ENCODE measurements around the gene ANKRD11.
"Not testable (repeated sequence)": the region's sequence is repeated elsewhere in the genome, so short reads cannot be mapped to it uniquely, and the experiment has no call there.

Gene ANKRD11

DNA sequence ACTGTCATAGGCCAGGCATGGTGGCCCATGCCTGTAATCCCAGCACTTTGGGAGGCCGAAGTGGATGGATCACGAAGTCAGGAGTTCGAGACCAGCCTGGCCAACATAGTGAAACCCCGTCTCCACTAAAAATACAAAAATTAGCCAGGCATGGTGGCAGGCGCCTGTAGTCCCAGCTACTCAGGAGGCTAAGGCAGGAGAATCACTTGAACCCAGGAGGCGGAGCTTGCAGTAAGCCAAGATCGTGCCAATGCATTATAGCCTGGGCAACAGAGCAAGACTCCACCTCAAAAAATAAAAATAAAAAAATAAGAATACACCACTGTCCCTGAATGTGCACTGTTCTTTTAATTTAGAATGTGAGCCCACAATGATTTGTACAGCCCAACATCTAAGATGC, 61.8 kb downstream of the ANKRD11 start:
- DNase-seq (ENCODE audit: low spot score): not testable (repeated sequence)

GRCh38 chr16:89426736-89427530, 63.4 kb downstream of the ANKRD11 start:
- no peak for DNase-seq (ENCODE audit: low spot score)

- DNase-seq (ENCODE audit: low spot score): no peak
Observed at GRCh38 chr16:89425523-89425922, 64.8 kb downstream of the ANKRD11 start.

GRCh38 chr16:89423681-89424260, 66.6 kb downstream of the ANKRD11 start:
- no peak for DNase-seq (ENCODE audit: low spot score)

DNA sequence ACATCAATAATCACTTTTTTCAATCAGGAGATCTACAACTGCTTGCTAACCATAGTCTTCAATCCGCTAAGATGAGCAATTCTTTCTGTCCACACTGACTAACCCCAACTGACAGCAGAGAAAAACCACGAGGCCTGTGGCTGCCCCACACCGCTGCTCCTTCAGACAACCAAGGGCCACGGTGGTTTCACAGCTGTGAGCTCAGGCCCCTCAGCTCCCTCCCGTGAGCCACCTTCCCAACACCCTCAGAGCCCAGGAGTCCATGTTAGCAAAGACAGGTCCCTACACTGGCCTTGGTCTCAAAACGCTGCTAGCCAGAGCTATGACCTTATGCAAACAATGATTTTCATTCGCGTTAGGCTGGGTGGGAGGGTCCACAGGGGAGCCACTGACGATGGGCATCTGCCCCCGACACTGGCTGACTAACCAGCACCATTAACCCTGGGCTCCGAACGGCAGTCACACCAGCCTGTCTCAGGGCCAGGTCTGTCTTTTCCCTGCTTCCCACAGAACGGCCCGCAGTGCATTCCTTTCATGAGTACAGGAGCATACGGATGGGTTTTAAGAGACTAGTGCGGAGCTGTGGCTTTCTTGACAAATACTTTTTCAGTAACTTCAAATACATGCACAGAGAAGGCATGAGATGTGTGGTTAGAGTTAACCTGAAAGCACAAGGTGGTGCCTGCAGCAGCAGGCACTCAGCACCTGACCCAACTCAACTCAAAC, 67.3 kb downstream of the ANKRD11 start:
- no peak for DNase-seq (ENCODE audit: low spot score)

DNA sequence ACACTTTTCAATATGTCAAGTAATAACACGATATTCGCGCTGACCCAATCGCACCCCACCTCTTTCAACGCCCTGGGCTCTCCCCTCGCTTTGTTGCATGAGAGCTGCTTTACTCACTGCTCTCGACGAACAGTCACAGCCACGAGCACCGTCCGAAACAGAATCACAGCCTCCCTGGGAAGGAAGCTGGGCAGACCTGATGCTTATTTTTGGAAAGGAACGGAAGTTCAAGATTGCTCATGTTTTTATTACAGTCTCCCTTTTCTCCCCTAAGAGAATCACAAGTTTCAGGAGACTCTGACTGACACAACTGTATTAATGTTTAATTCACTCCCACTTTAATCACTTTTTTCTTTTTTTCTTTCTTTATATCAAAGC, 67.8 kb downstream of the ANKRD11 start:
- DNase-seq (ENCODE audit: low spot score): no peak

DNA sequence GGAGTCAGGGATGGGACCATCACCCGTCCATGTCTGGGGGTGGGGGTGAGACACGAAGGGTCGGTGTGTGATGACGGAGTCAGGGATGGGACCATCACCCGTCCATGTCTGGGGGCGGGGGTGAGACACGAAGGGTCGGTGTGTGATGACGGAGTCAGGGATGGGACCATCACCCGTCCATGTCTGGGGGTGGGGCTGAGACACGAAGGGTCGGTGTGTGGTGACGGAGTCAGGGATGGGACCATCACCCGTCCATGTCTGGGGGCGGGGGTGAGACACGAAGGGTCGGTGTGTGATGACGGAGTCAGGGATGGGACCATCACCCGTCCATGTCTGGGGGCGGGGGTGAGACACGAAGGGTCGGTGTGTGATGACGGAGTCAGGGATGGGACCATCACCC, 69.1 kb downstream of the ANKRD11 start:
- not testable (repeated sequence) for DNase-seq (ENCODE audit: low spot score)

- DNase-seq (ENCODE audit: low spot score): no peak
Observed at GRCh38 chr16:89420204-89420603, 70.2 kb downstream of the ANKRD11 start.

- no peak for DNase-seq (ENCODE audit: low spot score)
Observed at GRCh38 chr16:89418352-89418751, 72.0 kb downstream of the ANKRD11 start.

DNA sequence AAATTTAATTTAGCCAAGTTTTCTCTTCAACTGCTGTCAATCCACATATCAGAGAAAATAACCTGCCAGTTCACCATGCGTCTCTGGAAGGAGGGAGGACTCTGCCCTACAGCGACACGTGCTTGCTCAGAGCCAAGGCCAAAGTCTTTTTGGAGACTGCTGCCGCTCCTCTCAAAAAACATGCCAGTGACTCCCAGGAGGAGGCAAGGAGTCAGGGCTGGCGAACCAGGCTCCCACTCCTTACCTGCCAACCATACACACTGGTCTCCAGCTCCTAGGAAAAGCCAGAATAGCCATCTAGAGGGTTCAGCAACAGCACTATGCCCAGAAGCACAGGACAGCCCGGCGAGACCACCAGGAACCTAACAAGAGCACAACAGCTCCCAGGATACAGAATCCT, 73.0 kb downstream of the ANKRD11 start:
- no peak for DNase-seq (ENCODE audit: low spot score)

DNA sequence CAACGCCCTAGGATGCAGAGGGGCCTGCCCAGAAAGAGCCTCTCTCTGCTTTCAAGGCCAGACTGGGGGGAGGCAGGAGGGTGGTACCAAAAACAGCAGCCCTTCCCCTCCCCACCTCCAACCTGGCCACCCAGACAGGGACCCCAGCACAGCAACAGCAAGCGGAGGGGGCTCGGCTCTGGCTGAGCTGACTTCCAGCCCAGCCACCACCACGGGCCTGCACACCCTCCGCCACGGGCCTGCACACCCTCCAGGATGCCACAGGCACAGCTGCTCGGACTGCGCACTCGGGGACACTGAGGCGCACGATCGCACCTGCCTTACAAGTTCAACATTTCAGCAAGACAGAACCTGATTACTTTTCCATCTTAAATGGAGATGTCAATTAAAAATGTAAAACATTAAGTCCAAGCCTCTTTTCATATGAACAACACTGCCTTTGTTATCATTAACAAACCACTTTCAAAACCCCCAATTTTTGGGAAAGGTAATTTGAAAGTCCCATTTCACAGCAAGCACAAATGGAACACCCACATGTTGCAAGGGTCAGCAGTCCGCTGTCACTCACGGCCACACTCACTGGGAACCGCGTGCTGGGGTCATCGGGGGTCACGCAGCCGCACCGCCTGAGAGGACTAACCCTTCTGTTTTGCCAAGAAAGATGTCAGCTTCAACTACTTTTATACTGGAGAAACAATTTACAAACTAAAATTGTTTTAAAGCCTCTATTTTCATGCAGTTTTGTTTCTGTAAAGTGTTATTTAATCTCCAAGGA, 76.4 kb downstream of the ANKRD11 start:
- DNase-seq (ENCODE audit: low spot score): no peak

DNA sequence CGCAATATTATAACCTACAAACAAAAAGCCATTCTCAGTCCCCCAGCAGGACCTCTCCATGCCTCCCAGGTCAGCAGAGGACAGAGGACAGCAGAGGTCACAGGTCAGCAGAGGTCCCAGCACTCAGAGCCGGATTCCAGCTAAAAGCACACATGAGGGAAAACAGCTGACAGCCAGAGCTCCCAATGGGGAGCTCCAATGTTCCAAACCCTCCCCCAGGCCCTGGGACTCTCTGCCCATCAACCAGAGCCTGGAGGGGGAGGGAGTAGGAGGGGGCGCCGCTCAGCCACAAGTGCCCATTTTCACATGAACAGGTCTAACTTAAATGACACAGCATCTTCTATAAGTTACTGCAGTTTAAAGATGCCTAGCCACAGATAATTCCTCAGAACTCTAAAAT, 77.5 kb downstream of the ANKRD11 start:
- DNase-seq (ENCODE audit: low spot score): peak; percentile 54

DNA sequence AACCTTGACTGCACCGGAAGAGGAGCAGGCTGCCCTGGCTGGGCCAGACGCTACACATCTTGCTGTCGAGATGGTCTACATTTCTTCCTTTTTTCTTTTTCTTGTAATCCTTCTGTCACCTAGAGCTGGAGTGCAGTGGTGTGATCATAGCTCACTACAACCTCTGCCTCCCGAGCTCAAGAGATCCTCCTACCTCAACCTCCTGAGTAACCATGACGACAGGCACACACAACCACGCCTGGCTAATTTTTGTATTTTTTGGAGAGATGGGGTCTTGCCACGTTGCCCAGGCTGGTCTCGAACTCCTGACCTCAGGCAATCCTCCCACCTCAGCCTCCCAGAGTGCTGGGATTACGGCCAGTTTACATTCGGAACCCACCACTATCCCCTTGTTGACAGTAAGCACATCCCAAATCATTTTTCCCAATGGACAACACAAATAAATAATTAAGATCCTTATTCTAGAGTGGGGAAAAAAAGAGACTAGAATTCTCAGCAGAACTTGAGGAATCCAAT, 79.0 kb downstream of the ANKRD11 start:
- DNase-seq (ENCODE audit: low spot score): no peak

DNA sequence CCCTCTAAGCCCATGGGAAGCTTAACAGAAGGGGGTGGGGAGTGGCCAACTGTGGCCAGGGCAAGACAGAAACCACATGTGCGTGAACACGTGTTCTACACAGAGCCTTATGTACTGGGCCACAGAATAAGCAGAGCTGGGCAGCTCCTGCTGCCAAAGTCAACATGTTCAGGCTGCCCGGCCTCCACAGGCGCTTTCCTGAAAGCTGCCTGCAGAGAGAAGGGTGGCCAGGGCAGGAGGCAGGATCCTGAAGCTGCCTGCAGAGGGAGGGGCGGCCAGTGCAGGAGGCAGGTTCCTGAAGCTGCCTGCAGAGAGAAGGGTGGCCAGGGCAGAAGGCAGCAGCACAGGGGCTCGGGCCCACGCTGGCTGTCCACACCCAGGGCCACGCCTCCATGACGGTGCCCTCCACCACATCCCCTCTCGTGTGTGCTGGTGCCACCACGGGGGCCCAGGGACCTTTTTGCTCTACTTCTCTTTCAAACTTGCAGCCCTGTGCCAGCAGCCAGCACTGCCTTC, 79.5 kb downstream of the ANKRD11 start:
- no peak for DNase-seq (ENCODE audit: low spot score)

GRCh38 chr16:89410322-89410721, 80.0 kb downstream of the ANKRD11 start:
- DNase-seq (ENCODE audit: low spot score): no peak

DNA sequence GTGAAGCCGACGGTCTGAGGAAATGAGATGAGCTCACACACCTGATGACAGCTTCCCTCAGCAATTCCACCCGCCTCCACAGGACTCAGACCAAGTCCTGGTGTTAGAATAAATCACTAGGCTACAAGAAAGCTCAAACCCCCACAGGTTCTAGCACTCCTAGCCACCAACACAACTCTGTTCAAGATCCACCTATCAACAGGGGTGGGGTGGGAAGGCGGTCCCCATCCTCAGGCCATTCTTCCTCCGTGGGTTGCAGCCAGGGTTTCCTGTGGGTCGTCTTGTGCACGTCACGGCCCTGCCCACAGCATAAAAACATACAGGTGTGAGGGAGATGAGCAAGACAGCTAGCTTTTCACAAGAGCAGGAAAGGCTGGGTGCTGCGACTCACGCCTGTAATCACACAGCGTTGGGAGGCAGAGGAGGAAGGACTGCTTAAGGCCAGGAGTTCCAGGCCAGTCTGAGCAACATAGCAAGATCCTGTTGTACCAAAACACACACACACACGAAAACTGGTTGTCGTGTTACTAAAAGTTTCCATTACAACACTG, 81.1 kb downstream of the ANKRD11 start:
- no peak for DNase-seq (ENCODE audit: low spot score)

DNA sequence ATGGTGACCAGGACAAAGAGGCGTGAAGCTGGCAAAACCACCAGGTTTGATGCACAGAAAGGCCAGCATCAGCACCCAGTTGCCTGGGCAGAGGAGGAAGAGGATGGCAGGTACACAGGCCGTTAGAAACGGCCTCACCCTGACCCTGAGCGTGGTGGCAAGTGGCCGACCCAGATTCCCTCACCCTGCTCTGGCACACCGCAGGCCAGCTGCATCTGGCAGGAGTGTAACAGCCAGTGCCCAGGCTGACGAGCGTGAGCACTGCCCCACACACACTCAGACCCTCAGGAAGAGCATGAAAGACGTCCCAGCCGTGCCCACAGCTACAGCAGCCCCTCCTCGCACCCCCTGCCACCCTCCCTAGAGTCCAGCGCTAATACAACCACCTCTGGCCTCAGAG, 82.0 kb downstream of the ANKRD11 start:
- DNase-seq (ENCODE audit: low spot score): no peak

GRCh38 chr16:89407925-89408300, 82.4 kb downstream of the ANKRD11 start:
- DNase-seq (ENCODE audit: low spot score): no peak

- no peak for DNase-seq (ENCODE audit: low spot score)
Observed at GRCh38 chr16:89407282-89407924, 83.0 kb downstream of the ANKRD11 start.

DNA sequence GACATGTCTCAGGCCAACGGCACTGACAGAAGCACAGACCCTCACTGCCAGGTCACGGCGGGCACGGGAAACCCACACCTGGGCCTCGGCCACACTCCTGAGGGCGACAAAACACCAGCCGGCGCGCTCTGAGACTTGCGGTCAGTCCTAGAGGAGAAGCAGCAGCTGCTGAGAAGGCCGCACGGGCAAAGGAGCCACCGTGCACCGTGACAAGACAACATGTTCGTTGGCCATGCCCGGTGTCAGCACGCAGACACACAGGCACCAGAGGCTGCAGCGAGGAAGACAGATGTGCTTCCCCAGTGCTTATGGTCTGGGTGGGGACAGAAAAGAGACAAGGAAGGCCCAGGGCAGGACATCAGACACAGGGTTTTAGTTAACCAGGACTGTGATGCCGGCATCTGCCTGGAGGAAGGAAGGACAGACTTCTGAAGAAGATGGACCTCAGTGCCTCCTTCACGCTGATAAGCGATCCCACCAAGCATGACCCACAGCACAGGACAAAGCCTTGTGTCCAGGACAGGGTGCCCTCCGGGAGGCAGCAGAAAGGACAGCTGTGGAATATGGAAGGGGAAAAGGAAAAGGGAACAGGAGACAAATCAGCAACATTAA, 84.0 kb downstream of the ANKRD11 start:
- no peak for DNase-seq (ENCODE audit: low spot score)

DNA sequence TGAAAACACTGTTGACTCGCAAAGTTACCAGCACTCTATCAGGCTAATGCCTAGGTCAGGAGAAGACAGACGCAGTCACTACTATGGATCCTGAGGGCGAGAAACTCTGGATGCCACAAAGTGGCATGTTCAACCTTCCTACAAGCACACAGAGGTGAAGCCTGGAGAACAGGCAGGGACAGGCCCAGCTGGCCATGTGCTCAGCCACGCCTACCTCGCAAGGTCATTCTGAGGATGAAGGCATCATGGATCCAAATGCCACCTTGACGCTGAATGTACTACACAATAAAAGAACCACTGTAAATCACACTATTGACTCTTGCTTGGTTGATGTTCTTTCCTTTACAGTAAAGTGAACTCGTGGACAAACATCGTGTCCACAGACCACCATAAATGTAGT, 85.8 kb downstream of the ANKRD11 start:
- no peak for DNase-seq (ENCODE audit: low spot score)
